GM13977 (cell line): Measurements from ENCODE around the gene CHRM3.

Experiments
- DNase-seq: peaks from one replicate; pipeline ENCODE4 v3.0.0; 2012; ENCODE audit warnings: low spot score
- in situ Hi-C: fragments of 300-500 bp; cut with MboI; formaldehyde crosslinking; loops from one replicate; pipeline ENCODE4 v1.12.0; 2022; ENCODE audit warnings: low sequenced_read_pairs, low pct_unique_long_range_greater_than_20kb, mixed read lengths, inconsistent platforms; ENCODE audit not compliant: unreplicated experiment
- TF ChIP-seq, protein P1 (sequence below): IDR thresholded peaks from 2 replicates; pipeline ENCODE4 v1.5.1; 2012; ENCODE audit warnings: mild to moderate bottlenecking, control low read depth; ENCODE audit not compliant: insufficient read depth; ENCODE audit errors: extremely low read depth, missing control alignments

Gene CHRM3

DNA sequence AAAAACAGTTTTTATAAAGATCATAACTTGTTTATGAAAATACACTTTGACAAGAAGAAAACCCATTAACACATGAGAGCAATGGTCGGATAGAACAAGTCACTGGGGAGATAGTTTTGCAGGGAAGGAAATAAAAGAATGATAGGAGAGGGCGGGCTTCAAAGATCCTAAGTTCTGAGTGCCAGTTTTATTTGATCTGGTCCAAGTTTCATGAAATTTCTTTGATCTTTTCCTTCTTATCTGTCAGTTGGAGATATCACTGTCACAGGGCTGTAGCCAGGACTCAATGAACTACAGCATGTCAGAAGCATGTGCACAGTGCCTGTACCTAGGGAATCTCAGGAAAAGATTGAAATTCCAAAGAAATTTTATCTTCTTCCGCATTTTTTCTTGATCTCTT lies 36.5 kb downstream of the CHRM3 start:
- TF ChIP-seq, protein P1, sequence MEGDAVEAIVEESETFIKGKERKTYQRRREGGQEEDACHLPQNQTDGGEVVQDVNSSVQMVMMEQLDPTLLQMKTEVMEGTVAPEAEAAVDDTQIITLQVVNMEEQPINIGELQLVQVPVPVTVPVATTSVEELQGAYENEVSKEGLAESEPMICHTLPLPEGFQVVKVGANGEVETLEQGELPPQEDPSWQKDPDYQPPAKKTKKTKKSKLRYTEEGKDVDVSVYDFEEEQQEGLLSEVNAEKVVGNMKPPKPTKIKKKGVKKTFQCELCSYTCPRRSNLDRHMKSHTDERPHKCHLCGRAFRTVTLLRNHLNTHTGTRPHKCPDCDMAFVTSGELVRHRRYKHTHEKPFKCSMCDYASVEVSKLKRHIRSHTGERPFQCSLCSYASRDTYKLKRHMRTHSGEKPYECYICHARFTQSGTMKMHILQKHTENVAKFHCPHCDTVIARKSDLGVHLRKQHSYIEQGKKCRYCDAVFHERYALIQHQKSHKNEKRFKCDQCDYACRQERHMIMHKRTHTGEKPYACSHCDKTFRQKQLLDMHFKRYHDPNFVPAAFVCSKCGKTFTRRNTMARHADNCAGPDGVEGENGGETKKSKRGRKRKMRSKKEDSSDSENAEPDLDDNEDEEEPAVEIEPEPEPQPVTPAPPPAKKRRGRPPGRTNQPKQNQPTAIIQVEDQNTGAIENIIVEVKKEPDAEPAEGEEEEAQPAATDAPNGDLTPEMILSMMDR, result no peak
- no peak for DNase-seq
- in situ Hi-C loops, result no loop called here

DNA sequence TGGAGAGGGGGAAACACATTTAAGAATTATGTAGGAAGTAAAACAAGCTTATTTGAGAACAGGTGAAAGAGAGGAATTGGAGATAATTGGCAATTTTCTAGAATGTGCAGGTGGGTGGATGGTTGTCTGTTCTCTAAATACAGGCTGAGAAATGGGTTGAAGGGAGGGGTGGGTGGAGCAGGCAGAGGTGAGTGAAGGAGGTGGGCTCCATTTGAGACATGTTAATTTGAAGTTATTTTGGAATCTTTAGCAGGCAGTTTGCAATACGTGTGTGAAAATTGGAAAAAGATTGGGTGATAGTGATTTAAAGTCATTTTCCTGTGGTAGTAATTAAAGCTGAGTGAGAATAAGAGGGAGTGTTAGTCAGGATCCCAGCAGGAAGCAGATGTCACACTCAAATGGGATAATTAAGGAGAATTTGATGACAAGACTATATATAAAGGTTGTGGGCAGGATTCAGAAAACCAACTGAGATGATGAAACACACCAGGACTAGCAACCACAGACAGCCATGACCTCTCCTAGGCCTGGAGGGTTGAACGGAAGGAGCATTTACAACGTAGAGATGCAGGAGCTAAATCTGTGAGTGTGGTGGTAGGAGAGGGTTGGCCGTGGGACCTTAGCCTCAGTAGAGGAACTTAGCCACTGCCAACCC lies 40.6 kb downstream of the CHRM3 start:
- TF ChIP-seq, protein P1, result no peak
- DNase-seq, result no peak
- in situ Hi-C loops, result no loop called here

DNA sequence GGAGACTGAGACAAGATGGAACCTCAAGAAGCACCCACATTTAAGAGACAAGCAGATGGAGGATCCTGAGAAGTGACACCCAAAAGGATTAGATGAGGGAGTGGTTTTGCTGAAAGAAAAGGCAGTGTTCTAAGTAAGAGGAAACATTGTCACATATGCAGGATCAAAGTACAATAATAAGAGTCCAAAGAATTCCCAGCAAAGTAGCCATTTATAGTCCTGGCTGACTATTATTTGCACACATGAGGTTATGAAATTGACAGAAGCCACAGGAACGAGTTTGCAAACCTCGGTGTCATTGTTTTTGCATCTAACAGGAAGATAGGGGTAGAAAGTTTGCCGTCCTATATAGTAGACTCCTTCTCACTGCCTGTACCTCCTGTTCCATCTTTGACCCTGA lies 41.3 kb downstream of the CHRM3 start:
- DNase-seq, result no peak
- in situ Hi-C loops, result no loop called here

DNA sequence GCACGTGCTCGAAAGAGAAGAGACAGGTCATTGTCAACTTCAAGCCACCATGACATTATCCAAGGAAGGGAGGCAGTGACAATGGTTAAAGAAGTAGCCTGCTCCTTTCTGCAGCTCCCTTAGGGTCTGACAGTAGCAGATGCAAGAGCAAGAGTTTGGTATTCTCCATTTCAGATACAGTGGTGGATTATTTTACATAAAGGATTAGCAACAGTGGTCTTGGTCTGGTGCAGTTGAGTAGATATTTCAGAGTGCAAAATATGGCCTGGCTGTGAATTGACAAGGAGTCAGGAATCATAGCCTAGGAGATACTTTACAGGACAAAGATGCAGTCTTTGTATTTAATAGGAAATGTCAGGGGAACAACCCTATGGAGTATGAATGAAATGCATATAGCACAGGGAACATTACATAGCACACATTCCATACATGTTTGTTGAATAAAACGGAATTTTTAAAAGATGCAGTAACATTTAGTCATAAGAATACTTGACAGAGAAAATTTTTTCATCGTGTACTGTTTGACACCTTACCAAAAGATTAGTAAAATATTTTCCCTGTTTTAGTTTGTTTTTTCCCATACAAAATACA lies 41.8 kb downstream of the CHRM3 start:
- TF ChIP-seq, protein P1, result no peak
- DNase-seq, result no peak
- in situ Hi-C loops, result no loop called here

More for the DNA sequence above, 41.3 kb downstream of the CHRM3 start:
- TF ChIP-seq, protein P1, result no peak

DNA sequence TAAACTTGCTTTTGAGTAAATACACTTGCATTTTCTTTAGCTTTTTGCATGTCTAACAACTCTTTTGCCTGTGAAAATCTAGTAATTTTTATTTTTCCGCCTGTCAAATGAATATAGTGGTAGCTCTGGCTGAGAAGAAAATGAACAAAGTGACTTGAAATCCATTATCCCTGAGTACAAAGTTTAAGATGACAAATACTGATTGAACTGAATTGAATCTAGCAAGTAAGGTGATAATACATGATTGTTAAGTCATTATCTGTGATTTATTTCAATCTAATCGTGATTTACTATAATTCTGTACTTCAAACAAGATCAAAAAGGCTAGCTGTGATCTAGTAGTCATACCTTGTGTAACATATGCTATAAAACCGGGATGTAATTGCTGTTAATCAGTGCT lies 42.8 kb downstream of the CHRM3 start:
- in situ Hi-C loops, result no loop called here
- TF ChIP-seq, protein P1, result no peak
- DNase-seq, result no peak

DNA sequence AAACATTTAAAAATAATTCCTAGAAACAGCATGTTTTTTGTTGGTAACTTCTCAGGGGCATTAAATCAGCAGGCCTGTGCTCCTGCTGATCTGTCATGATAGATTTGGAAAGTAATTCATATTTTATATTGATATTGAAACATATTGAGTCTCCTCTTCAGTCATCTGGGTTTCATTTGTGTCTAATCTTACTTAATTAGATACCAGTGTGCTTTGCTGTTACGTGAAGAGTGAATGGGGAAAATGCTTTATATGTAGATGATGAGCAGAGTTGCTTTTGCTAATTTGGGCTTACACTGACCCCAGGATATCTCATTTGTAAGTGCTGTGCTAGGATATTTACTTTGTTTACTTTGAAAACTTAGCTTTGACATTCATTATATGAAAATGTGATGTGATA lies 45.9 kb downstream of the CHRM3 start:
- DNase-seq, result no peak
- in situ Hi-C loops, result no loop called here
- TF ChIP-seq, protein P1, result no peak
